Vagina (tissue), 2 donors: ENCODE data around the gene CAPN7. TPM values are rescaled to one million over a fixed set of nuclear protein-coding genes. Genes with fewer than 3 reads are reported as not detected.

Experiments used
- DNase-seq, 2 donors: peaks; one replicate each; pipeline ENCODE4 v3.0.0-alpha.2; 2017; ENCODE audit errors: extremely low spot score in 2 of 2
- H3K27ac ChIP-seq: fragments of 200-600 bp; sonication (generic); one replicate; pipeline ENCODE4 v1.5.1; 2019
- H3K27me3 ChIP-seq: fragments of 200-600 bp; sonication (generic); one replicate; pipeline ENCODE4 v1.5.1; 2019
- H3K36me3 ChIP-seq, 2 donors: fragments of 200-600 bp; sonication (generic); one replicate each; pipeline ENCODE4 v1.5.1; 2017 to 2019
- H3K4me1 ChIP-seq: fragments of 200-600 bp; sonication (generic); one replicate; pipeline ENCODE4 v1.5.1; 2019
- H3K4me3 ChIP-seq, 2 donors: fragments of 200-600 bp; sonication (generic); 1 replicate in 1 of 2; 2 replicates in 1 of 2; pipeline ENCODE4 v1.5.1; 2016 to 2019
- H3K9me3 ChIP-seq: fragments of 200-600 bp; sonication (generic); one replicate; pipeline ENCODE4 v1.5.1; 2019
- POLR2A ChIP-seq, 2 donors: fragments of 450-650 bp; IDR thresholded peaks; one replicate each; pipeline ENCODE4 v1.6.1; 2017; ENCODE audit warnings: antibody characterized with exemption in 2 of 2, mild to moderate bottlenecking in 2 of 2, moderate library complexity in 2 of 2
- POLR2AphosphoS5 ChIP-seq, 2 donors: sonication (generic); formaldehyde crosslinking; IDR thresholded peaks; one replicate each; pipeline ENCODE4 v1.9.0; 2017; ENCODE audit warnings: antibody characterized with exemption in 2 of 2, mild to moderate bottlenecking in 2 of 2, low read depth in 1 of 2; ENCODE audit not compliant: insufficient read depth in 1 of 2
- intact Hi-C: fragments of 100-400 bp; cut with DNase I; formaldehyde crosslinking; loops from one replicate; pipeline ENCODE4 v1.15.1; 2023
- total RNA-seq: library from RNA; depleted of rRNA; stranded (reverse); fragments of >200 nt; gene quantifications from one replicate; pipeline ENCODE4 v1.2.3, GENCODE V29; 2016
- TF ChIP-seq, protein P1 (sequence below), 3 experiments: fragments of 450-650 bp in 2 of 3; fragments of 200-600 bp in 1 of 3; sonication (generic) in 1 of 3; IDR thresholded peaks; one replicate each; pipeline ENCODE4 v1.5.1; 2017 to 2019; ENCODE audit warnings: antibody characterized with exemption in 3 of 3, mild to moderate bottlenecking in 2 of 3, moderate library complexity in 2 of 3

The CAPN7 gene
- total RNA-seq, 1 donor from 2014 or later, result 72.4 TPM

DNA sequence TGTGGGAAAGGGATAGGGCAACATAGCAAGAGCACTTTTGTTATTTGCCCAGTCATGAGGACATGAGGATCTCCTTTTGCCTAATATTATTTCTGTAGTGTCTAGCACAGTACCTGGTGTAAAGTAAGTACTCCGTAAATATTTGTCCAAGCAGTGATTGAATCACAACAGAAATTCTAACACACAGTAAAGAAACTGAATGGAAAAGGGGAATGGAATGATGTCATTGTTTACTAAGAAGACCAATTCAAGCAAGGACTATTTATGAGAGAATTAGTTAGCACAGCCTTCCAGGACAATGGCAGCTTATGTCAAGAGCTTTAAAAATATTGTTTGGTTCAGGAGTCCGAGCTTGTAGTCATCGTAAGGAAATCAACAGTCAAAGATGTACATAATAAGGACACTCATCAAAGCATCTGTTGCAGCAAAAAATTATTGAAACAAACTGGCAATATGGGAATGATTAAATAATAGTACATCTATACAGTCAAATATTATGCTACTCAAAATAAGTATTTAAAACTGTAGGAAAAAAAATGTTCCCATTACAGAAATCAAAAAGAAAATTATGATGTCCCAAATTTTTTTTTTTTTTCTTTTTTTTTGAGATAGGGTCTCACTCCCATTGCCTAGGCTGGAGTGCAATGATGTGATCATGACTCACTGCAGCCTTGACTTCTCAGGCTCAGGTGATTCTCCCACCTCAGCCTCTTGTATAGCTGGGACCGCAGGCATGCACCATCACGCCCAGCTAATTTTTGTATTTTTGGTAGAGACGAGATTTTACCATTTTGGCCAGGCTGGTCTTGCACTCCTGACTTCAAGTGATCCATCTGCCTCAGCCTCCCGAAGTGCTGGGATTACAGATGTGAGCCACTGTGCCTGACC, 17.9 kb downstream of the CAPN7 start:
- H3K36me3 ChIP-seq, result peaks cover 0 to 75% of the 10 kb centered on the region in 2 donors
- no peak for TF ChIP-seq POLR2A (IDR thresholded peaks at IDR 0.05)
- TF ChIP-seq, protein P1, sequence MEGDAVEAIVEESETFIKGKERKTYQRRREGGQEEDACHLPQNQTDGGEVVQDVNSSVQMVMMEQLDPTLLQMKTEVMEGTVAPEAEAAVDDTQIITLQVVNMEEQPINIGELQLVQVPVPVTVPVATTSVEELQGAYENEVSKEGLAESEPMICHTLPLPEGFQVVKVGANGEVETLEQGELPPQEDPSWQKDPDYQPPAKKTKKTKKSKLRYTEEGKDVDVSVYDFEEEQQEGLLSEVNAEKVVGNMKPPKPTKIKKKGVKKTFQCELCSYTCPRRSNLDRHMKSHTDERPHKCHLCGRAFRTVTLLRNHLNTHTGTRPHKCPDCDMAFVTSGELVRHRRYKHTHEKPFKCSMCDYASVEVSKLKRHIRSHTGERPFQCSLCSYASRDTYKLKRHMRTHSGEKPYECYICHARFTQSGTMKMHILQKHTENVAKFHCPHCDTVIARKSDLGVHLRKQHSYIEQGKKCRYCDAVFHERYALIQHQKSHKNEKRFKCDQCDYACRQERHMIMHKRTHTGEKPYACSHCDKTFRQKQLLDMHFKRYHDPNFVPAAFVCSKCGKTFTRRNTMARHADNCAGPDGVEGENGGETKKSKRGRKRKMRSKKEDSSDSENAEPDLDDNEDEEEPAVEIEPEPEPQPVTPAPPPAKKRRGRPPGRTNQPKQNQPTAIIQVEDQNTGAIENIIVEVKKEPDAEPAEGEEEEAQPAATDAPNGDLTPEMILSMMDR (IDR thresholded peaks at IDR 0.05), result no peak
- no peak for TF ChIP-seq POLR2AphosphoS5 (IDR thresholded peaks at IDR 0.05; ENCODE audit: insufficient read depth in 1 of 2, low read depth in 1 of 2)
- H3K27me3 ChIP-seq, result no peaks in the 10 kb centered on the region
- no peaks in the 10 kb centered on the region for H3K9me3 ChIP-seq
- no peak overlapping the region for H3K4me3 ChIP-seq
- DNase-seq, result no peak
- H3K27ac ChIP-seq, result no peak overlapping the region
- intact Hi-C loops, result no loop called here
- no peaks in the 10 kb centered on the region for H3K4me1 ChIP-seq

DNA sequence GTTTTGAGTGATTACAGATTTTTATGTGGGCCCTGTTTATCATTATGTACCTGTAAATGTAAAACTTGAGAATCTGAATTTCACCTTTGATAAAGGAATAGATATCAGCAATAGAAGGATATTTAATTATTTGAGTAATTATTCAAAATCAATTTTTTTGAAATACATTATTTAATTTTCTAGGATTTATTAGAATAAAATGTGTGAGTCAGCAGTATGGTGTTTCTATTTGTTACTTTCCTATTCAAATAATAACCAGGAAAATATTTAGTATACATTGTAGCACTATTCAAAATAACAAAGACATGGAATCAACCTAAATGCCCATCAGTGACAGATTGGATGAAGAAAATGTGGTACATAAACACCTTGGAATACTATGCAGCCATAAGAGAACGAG, 22.1 kb downstream of the CAPN7 start:
- no peak for DNase-seq
- intact Hi-C loops, result no loop called here
- Histone ChIP-seq H3K4me3 (no peak overlapping the region), H3K36me3 (peaks cover 0 to 53% of the 10 kb centered on the region in 2 donors), H3K27me3 (no peaks in the 10 kb centered on the region), H3K27ac (no peak overlapping the region), H3K4me1 (no peaks in the 10 kb centered on the region), H3K9me3 (no peaks in the 10 kb centered on the region)
- TF ChIP-seq, protein P1 (IDR thresholded peaks at IDR 0.05), result no peak
- TF ChIP-seq POLR2A (IDR thresholded peaks at IDR 0.05) (no peak), POLR2AphosphoS5 (IDR thresholded peaks at IDR 0.05; ENCODE audit: insufficient read depth in 1 of 2, low read depth in 1 of 2) (no peak)

DNA sequence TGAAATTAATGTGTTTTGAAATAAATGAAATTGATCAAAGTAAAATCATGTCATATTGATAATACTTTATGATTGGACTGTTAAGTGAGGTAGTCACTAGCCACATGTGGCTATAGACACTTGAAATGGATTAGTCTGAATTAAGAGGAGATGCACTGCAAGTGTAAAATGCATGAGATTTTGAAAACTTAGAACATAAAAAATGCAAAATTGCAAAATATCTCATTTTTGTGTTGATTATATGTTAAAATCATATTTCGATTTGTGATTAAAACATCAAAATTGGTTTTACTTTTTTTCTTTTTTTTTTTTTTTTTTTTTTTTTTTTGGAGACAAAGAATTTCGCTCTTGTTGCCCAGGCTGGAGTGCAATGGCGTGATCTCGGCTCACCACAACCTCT, 23.2 kb downstream of the CAPN7 start:
- TF ChIP-seq, protein P1 (IDR thresholded peaks at IDR 0.05), result no peak
- TF ChIP-seq POLR2AphosphoS5 (IDR thresholded peaks at IDR 0.05; ENCODE audit: insufficient read depth in 1 of 2, low read depth in 1 of 2), result no peak
- TF ChIP-seq POLR2A (IDR thresholded peaks at IDR 0.05), result no peak
- intact Hi-C loops, result no loop called here
- Histone ChIP-seq H3K4me1 (no peaks in the 10 kb centered on the region), H3K4me3 (no peak overlapping the region), H3K9me3 (no peaks in the 10 kb centered on the region), H3K36me3 (peaks cover 0 to 53% of the 10 kb centered on the region in 2 donors), H3K27me3 (no peaks in the 10 kb centered on the region), H3K27ac (no peak overlapping the region)
- DNase-seq, result no peak

DNA sequence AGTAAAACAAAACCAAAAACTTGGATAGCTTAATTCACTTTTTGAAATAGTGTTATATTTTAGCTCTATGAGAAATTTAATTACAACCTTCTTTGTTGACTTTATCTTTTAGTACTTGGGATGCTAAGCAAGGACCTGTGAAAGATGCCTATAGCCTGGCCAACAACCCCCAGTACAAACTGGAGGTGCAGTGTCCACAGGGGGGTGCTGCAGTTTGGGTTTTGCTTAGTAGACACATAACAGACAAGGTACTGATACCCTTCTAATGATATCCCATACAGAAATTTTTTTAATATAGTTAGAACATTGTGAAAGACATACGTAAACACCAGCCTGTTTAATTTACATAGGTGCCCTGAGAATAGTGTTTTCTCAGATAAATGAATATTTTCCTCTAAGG, 35.3 kb downstream of the CAPN7 start:
- H3K27ac ChIP-seq, result no peak overlapping the region
- H3K4me3 ChIP-seq, result no peak overlapping the region
- H3K27me3 ChIP-seq, result no peaks in the 10 kb centered on the region
- no peak for DNase-seq
- H3K9me3 ChIP-seq, result no peaks in the 10 kb centered on the region
- peaks cover 0 to 54% of the 10 kb centered on the region in 2 donors for H3K36me3 ChIP-seq
- intact Hi-C loops, result no loop called here
- no peak for TF ChIP-seq POLR2AphosphoS5 (IDR thresholded peaks at IDR 0.05; ENCODE audit: insufficient read depth in 1 of 2, low read depth in 1 of 2)
- TF ChIP-seq, protein P1 (IDR thresholded peaks at IDR 0.05), result peak in 1 of 3 experiments; percentile 36
- H3K4me1 ChIP-seq, result no peaks in the 10 kb centered on the region
